CD14-positive monocyte (primary cell): Measurements from ENCODE around the gene DLL3. TPM values are rescaled to one million over a fixed set of nuclear protein-coding genes. Genes with fewer than 3 reads are reported as not detected.

Experiments used
- DNase-seq, 3 donors: peaks; one replicate each; pipeline ENCODE4 v3.0.0-alpha.2; 2011 to 2022
- H2AFZ ChIP-seq: 2 replicates; pipeline ENCODE4 v1.6.0; 2012; ENCODE audit warnings: mild to moderate bottlenecking, low read depth, low read length, inconsistent platforms; ENCODE audit not compliant: insufficient read depth, poor library complexity, severe bottlenecking
- H3K27ac ChIP-seq, 2 donors: 1 replicate in 1 of 2; 2 replicates in 1 of 2; pipeline ENCODE4 v1.5.1; 2012 to 2013; ENCODE audit warnings: low read length in 2 of 2, control low read depth in 1 of 2, inconsistent platforms in 1 of 2, low read depth in 1 of 2, mild to moderate bottlenecking in 1 of 2
- H3K27me3 ChIP-seq, 2 donors: one replicate each; pipeline versions ENCODE4 v1.6.0 to v1.6.1; 2011 to 2013; ENCODE audit warnings: low read length in 2 of 2; ENCODE audit not compliant: control insufficient read depth in 2 of 2, insufficient read depth in 2 of 2
- H3K36me3 ChIP-seq, 2 donors: replicated peaks in 1 of 2; 1 replicate in 1 of 2; 2 replicates in 1 of 2; pipeline versions ENCODE4 v1.5.1 to v1.6.1; 2012 to 2013; ENCODE audit warnings: low read length in 2 of 2, control low read depth in 1 of 2, inconsistent platforms in 1 of 2, mild to moderate bottlenecking in 1 of 2; ENCODE audit not compliant: insufficient read depth in 2 of 2, control insufficient read depth in 1 of 2
- H3K4me1 ChIP-seq, 2 donors: 1 replicate in 1 of 2; 2 replicates in 1 of 2; pipeline versions ENCODE4 v1.5.1 to v1.6.1; 2012 to 2013; ENCODE audit warnings: low read length in 2 of 2, control low read depth in 1 of 2, inconsistent platforms in 1 of 2, mild to moderate bottlenecking in 1 of 2, moderate library complexity in 1 of 2; ENCODE audit not compliant: insufficient read depth in 2 of 2, control insufficient read depth in 1 of 2
- H3K4me2 ChIP-seq: replicated peaks from 2 replicates; pipeline ENCODE3; 2012; ENCODE audit warnings: low read length, moderate library complexity, mild to moderate bottlenecking; ENCODE audit not compliant: poor library complexity, severe bottlenecking; ENCODE audit errors: extremely low read depth
- H3K4me3 ChIP-seq, 3 experiments: fragments of 200-600 bp in 1 of 3; sonication (generic) in 1 of 3; replicated peaks in 1 of 3; 1 replicate in 2 of 3; 2 replicates in 1 of 3; pipeline ENCODE4 v1.5.1; 2011 to 2013; ENCODE audit warnings: low read length in 3 of 3, mild to moderate bottlenecking in 3 of 3, control low read depth in 2 of 3, low read depth in 2 of 3, inconsistent platforms in 1 of 3, moderate library complexity in 1 of 3
- H3K79me2 ChIP-seq: 2 replicates; pipeline ENCODE4 v1.6.0; 2012; ENCODE audit warnings: mild to moderate bottlenecking, control low read depth, inconsistent platforms, low read length, moderate library complexity; ENCODE audit not compliant: insufficient read depth
- H3K9ac ChIP-seq: 2 replicates; pipeline ENCODE4 v1.6.0; 2017; ENCODE audit warnings: low read length, mild to moderate bottlenecking; ENCODE audit not compliant: insufficient read depth, poor library complexity, severe bottlenecking
- H3K9me3 ChIP-seq, 2 donors: replicated peaks in 1 of 2; 1 replicate in 1 of 2; 2 replicates in 1 of 2; pipeline versions ENCODE4 v1.5.1 to v1.6.1; 2012 to 2013; ENCODE audit warnings: low read length in 2 of 2, control low read depth in 1 of 2; ENCODE audit not compliant: control insufficient read depth in 1 of 2, insufficient read depth in 1 of 2
- H4K20me1 ChIP-seq: 2 replicates; pipeline ENCODE4 v1.6.0; 2012; ENCODE audit warnings: mild to moderate bottlenecking, low read length, control low read depth, moderate library complexity; ENCODE audit not compliant: insufficient read depth
- H3K27ac Mint-ChIP-seq, 7 donors: one replicate each; pipeline ENCODE4 v1.8.0; 2020; ENCODE audit warnings: mild to moderate bottlenecking in 7 of 7, mixed read lengths in 7 of 7, moderate library complexity in 6 of 7, inconsistent platforms in 2 of 7
- H3K27me3 Mint-ChIP-seq, 3 donors: one replicate each; pipeline ENCODE4 v1.8.0; 2021 to 2022; ENCODE audit warnings: low read depth in 3 of 3, mild to moderate bottlenecking in 3 of 3, mixed read lengths in 3 of 3, moderate library complexity in 3 of 3, inconsistent platforms in 1 of 3
- H3K36me3 Mint-ChIP-seq, 2 donors: one replicate each; pipeline ENCODE4 v1.8.0; 2020; ENCODE audit warnings: mixed read lengths in 2 of 2, inconsistent platforms in 1 of 2, mild to moderate bottlenecking in 1 of 2
- H3K4me1 Mint-ChIP-seq: one replicate; pipeline ENCODE4 v1.8.0; 2020; ENCODE audit warnings: mild to moderate bottlenecking, mixed read lengths
- H3K4me3 Mint-ChIP-seq, 2 donors: one replicate each; pipeline ENCODE4 v1.8.0; 2020; ENCODE audit warnings: mild to moderate bottlenecking in 2 of 2, mixed read lengths in 2 of 2, moderate library complexity in 1 of 2
- H3K9me3 Mint-ChIP-seq, 7 donors: one replicate each; pipeline ENCODE4 v1.8.0; 2020 to 2022; ENCODE audit warnings: mixed read lengths in 7 of 7, mild to moderate bottlenecking in 6 of 7, moderate library complexity in 6 of 7, inconsistent platforms in 2 of 7
- WGBS: methylation state at CpG from one replicate; pipeline ENCODE4 v1.1.5; 2013; ENCODE audit warnings: missing lambda C conversion rate; ENCODE audit not compliant: insufficient coverage; 5-methylcytosine and 5-hydroxymethylcytosine counted together
- intact Hi-C, 2 donors: fragments of 100-400 bp; cut with micrococcal nuclease; formaldehyde crosslinking; loops; one replicate each; pipeline versions ENCODE4 v1.15.0 to v1.15.1; 2023
- polyA plus RNA-seq, 3 donors: library from polyadenylated mRNA; depleted of rRNA in 1 of 3; unstranded in 2 of 3; stranded (reverse) in 1 of 3; fragments of 300-500 nt in 2 of 3; fragments of >200 nt in 1 of 3; fragmentation: Illumina TruSeq in 2 of 3; gene quantifications; 1 replicate in 2 of 3; 2 replicates in 1 of 3; pipeline ENCODE4 v1.2.3, GENCODE V29; 2012 to 2021
- TF ChIP-seq, protein P1 (sequence below): fragments of 200-600 bp; IDR thresholded peaks from one replicate; pipeline ENCODE4 v1.8.0; 2022; ENCODE audit warnings: antibody characterized with exemption, mild to moderate bottlenecking

The DLL3 gene
- polyA plus RNA-seq, 3 donors = not detected

DNA sequence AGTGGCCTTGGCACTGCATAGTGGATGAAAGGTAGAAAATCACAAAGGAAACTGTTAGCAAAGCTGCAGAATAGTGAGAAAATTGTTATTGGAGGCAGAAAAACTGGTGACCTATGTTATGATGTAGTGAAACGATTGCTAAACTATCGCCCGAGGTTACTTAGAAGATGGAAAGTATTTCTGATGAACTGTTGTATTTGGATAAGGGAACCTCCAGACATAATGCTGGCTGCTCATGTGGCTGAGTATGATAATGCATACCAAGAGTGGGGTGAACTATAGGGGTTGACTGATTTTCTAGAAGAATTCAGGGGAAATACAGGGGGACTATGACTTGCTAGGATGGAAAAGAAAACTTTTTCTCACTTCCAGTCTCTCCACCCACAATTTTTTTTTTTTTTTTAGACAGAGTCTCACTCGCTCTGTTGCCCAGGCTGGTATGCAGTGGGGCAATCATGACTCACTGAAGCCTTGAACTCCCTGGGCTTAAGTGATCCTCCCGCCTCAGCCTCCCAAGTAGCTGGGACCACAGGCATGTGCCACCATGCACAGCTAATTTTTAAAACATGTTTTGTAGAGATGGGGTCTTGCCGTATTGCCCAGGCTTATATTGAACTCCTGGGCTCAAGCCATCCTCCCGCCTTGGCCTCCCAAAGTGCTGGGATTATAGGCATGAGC is 45.6 kb downstream of the DLL3 start:
- H3K27me3 Mint-ChIP-seq = peaks cover 3 to 24% (median 17%) of the 10 kb centered on the region in 3 donors
- H3K9me3 Mint-ChIP-seq = peaks cover 0 to 3% (median 0%) of the 10 kb centered on the region in 7 donors
- Histone ChIP-seq H3K27ac (no peak overlapping the region), H3K36me3 (no peaks in the 10 kb centered on the region), H3K9ac (no peak overlapping the region), H2AFZ (no peak overlapping the region), H4K20me1 (no peaks in the 10 kb centered on the region), H3K27me3 (no peaks in the 10 kb centered on the region), H3K79me2 (peaks cover under 1% of the 10 kb centered on the region), H3K4me3 (no peak overlapping the region), H3K9me3 (no peaks in the 10 kb centered on the region), H3K4me1 (peaks cover 5 to 6% of the 10 kb centered on the region in 2 donors), H3K4me2 (no peak overlapping the region)
- no peaks in the 10 kb centered on the region for H3K36me3 Mint-ChIP-seq
- TF ChIP-seq, protein P1, sequence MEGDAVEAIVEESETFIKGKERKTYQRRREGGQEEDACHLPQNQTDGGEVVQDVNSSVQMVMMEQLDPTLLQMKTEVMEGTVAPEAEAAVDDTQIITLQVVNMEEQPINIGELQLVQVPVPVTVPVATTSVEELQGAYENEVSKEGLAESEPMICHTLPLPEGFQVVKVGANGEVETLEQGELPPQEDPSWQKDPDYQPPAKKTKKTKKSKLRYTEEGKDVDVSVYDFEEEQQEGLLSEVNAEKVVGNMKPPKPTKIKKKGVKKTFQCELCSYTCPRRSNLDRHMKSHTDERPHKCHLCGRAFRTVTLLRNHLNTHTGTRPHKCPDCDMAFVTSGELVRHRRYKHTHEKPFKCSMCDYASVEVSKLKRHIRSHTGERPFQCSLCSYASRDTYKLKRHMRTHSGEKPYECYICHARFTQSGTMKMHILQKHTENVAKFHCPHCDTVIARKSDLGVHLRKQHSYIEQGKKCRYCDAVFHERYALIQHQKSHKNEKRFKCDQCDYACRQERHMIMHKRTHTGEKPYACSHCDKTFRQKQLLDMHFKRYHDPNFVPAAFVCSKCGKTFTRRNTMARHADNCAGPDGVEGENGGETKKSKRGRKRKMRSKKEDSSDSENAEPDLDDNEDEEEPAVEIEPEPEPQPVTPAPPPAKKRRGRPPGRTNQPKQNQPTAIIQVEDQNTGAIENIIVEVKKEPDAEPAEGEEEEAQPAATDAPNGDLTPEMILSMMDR = no peak
- intact Hi-C loops = loop anchor here in 1 of 2 donors (5.0 kb wide), 1 partner anchor 417 kb away; the partner anchor contains the start of gene PAK4
- 98% methylated on average over 4 of the region's 7 CpGs for WGBS
- H3K27ac Mint-ChIP-seq = no peak overlapping the region
- no peak overlapping the region for H3K4me3 Mint-ChIP-seq
- DNase-seq = no peak
- peaks cover 11% of the 10 kb centered on the region for H3K4me1 Mint-ChIP-seq

DNA sequence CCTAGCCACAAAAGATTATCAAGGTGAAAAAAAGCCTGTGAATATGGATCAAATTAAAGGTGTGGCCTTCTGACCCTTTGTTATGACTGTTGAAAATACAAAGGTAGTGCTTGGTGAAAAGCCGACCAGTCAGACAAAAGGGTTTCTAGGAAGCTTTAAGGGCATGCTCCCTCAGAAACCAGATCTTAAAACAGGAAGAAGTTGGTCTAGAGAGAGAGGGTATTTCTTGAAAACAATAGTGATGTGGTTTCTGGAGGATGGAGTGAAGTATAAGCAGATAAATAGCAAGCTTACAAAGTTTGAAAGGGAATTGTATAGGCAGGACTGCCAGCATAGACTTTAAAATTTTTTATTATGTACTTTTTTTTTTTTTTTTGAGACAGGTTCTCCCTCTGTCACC is 46.2 kb downstream of the DLL3 start:
- H3K4me3 Mint-ChIP-seq = no peak overlapping the region
- no peaks in the 10 kb centered on the region for H3K79me2 ChIP-seq
- H3K27me3 ChIP-seq = no peaks in the 10 kb centered on the region
- H3K4me1 Mint-ChIP-seq = peaks cover 10% of the 10 kb centered on the region
- no peak for DNase-seq
- H3K4me3 ChIP-seq = no peak overlapping the region
- peaks cover 5% of the 10 kb centered on the region in 2 donors for H3K4me1 ChIP-seq
- H3K9ac ChIP-seq = no peak overlapping the region
- TF ChIP-seq, protein P1 = no peak
- no peak overlapping the region for H3K4me2 ChIP-seq
- no peaks in the 10 kb centered on the region for H3K36me3 Mint-ChIP-seq
- no peaks in the 10 kb centered on the region for H3K9me3 ChIP-seq
- H3K36me3 ChIP-seq = no peaks in the 10 kb centered on the region
- peaks cover 5 to 24% (median 17%) of the 10 kb centered on the region in 3 donors for H3K27me3 Mint-ChIP-seq
- intact Hi-C loops = loop anchor here in 1 of 2 donors (5.0 kb wide), 1 partner anchor 418 kb away; the partner anchor contains the start of gene PAK4
- H4K20me1 ChIP-seq = no peaks in the 10 kb centered on the region
- 22% methylated on average over 1 of the region's 1 CpG for WGBS
- H3K9me3 Mint-ChIP-seq = peaks cover 0 to 3% (median 0%) of the 10 kb centered on the region in 7 donors
- H3K27ac Mint-ChIP-seq = no peak overlapping the region
- H2AFZ ChIP-seq = no peak overlapping the region
- no peak overlapping the region for H3K27ac ChIP-seq
